G401.6 (cell line): ENCODE measurements around the gene MTA1.
A peak's percentile ranks its signal among the peaks of the same experiment; 100 is the strongest.

Experiments
- FAIRE-seq: peaks from 2 replicates; lab custom pipeline; 2012; peaks lifted over from hg19 to GRCh38; lab: Jason Lieb, UNC

The MTA1 gene

DNA sequence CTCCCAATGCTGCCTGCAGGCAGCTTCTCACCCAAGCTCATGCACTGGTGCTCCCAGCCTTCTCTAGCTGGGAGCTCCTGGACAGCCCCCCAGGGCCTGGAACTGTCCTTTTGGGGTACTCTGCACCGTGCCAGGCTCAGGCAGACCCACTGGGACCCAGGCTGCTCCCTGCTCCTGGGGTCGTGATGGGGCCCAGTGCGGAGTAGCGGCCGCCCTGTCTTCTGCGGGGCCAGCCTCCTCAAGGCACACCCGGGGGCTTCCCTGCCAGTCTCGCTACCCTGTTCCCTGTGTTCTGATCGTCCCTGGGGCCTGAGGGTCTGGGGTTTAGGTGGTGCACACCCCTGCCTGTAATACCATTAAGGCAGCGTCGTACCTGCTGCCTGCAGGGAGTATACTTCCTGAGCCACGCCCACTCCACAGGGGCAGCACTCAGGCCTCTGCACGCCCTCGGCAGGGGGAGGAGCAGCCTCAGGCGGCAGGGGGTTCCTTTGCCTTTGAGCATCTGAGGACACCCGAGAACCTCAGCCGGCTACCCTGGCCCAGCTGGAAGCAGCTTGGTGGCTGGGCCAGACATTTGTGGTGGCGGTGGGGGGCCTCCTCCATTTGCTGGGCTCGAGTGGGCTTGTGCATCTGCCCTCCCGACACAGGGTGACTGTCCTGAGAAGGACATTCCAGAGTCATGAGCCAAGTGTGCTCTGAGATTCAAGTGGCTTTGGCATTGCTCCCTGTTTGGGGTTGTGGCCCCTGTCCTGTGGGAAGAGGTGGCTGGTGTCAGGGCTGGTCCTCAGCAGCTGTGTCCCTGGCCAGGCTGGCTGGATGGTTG, 45.8 kb downstream of the MTA1 start:
- FAIRE-seq, result no peak

- no peak for FAIRE-seq
Observed at GRCh38 chr14:105466531-105467248, 47.1 kb downstream of the MTA1 start.

GRCh38 chr14:105467249-105467941, 47.8 kb downstream of the MTA1 start:
- FAIRE-seq, result no peak

GRCh38 chr14:105467942-105468471, 48.4 kb downstream of the MTA1 start:
- no peak for FAIRE-seq

DNA sequence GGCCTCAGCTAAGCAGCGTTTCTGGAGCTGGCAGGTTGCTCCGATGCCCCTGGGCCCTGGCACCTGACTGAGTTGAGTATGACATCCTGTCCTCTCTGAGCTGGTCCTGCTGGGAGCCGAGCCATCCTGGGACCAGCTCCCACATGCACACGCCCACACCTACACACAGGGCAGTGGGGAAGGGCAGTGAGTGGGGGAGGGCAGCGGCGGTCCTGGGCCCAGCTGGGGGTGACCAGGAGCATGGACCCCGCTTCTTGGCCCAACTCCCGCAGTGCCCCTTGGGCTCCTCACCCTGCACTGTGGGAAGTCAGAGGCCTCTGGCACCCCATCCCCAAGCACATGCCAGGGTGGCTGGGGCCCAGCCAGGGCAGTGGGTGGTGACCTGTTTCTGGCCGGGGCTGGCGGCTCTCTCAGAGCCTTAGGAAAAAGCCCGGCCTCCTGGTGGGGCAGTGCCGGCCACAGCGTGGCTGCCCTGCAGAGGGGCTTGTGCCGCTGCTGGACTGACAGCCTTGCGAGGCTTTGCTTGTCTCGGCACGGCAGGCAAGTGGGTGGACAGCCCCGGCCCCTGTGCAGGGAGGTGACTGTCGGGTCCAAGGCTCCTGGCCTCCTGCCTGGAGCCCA, 49.1 kb downstream of the MTA1 start:
- FAIRE-seq, result no peak

DNA sequence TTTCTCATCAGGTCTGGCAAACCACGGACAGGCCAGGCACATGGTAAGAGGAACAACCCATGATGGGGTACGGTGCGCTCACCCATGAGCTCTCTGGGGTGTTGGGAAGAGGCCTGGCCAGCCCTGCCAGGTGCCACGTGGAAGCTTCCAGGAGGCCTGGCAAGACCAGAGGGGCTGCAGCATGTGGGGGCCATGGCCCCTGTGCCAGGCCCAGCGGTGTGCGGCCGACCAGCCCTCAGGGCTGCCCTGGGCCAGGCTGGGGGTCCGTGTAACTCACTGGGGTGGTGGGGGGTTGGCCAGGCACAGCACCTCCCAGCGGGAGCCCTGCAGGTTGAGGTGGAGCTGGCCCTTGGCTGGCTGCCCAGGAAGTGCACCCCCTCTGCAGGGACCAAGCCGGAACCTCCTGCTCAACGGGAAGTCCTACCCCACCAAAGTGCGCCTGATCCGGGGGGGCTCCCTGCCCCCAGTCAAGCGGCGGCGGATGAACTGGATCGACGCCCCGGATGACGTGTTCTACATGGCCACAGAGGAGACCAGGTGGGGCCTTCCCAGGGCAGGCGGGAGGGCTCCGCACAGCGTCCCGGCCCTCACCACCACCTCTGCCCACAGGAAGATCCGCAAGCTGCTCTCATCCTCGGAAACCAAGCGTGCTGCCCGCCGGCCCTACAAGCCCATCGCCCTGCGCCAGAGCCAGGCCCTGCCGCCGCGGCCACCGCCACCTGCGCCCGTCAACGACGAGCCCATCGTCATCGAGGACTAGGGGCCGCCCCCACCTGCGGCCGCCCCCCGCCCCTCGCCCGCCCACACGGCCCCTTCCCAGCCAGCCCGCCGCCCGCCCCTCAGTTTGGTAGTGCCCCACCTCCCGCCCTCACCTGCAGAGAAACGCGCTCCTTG, 50.1 kb downstream of the MTA1 start:
- FAIRE-seq, result no peak

GRCh38 chr14:105470350-105471296, 51.0 kb downstream of the MTA1 start:
- peak; percentile 76 for FAIRE-seq

- FAIRE-seq, result no peak
Observed at GRCh38 chr14:105471297-105471821, 51.7 kb downstream of the MTA1 start.

GRCh38 chr14:105471823-105472485, 52.3 kb downstream of the MTA1 start:
- FAIRE-seq, result no peak

DNA sequence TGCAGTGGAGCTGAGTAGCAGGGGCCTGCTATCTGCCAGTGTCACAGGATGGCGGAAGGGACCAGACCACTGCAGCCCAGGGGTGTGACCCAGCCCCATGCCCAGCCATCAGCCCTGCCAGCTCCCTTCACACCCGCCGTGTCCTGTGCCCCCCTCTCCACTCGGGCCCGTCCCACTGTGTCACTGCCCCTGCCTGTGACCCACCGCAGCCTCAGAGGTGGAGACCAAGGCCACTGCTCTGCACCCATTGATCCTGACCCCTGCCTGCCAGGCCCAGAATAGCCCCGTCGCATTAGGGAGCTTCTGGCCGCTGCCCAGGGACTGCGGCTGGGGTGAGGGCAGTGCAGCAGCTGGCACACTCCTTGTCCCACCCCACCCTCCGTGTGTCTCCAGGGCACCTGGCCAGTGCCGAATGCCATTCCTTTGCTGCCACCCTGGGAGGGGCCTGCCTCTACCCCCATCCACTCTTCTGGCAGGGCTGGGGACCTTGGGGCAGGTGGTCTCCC, 52.9 kb downstream of the MTA1 start:
- no peak for FAIRE-seq

- FAIRE-seq, result no peak
Observed at GRCh38 chr14:105473033-105473676, 53.5 kb downstream of the MTA1 start.

DNA sequence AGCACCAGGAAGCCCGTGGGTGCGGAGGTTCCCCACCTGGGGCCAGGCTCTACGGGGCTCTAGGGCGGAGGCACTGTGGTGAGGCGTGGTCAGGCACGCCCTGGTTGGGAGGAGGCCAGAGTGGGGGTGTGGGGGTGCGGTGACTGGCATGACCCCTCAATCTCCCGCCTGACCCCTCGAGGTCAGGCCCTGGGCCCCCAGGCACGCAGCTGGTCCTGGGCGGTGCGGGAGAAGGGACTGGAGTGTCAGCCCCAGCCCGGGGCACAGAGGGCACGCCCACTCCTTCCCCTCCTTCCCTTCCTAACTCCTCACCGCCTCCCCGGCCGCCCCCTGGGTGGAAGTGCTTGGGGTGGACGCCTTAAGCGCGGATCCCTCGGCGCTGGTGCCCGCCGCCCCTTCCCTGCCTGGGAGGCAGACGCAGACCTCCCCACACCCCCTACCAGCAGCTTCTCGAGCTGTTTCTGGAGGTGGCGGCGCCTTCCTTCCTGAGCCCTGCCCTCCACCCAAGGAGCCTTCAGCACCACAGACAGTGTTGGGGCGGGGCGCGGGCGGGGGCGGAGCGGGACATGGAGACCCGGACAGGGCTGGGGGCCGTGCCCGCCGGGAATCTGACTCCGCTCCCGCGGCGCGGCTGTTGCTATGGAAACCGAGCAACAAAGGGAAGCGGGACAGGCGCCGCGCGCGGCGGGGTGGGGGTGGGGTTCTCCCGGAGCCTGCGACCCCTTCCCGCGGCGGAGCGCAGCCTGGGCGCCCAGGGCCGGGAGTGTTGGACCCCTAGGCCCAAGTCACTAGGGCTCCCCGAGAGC, 54.3 kb downstream of the MTA1 start:
- FAIRE-seq, result no peak

DNA sequence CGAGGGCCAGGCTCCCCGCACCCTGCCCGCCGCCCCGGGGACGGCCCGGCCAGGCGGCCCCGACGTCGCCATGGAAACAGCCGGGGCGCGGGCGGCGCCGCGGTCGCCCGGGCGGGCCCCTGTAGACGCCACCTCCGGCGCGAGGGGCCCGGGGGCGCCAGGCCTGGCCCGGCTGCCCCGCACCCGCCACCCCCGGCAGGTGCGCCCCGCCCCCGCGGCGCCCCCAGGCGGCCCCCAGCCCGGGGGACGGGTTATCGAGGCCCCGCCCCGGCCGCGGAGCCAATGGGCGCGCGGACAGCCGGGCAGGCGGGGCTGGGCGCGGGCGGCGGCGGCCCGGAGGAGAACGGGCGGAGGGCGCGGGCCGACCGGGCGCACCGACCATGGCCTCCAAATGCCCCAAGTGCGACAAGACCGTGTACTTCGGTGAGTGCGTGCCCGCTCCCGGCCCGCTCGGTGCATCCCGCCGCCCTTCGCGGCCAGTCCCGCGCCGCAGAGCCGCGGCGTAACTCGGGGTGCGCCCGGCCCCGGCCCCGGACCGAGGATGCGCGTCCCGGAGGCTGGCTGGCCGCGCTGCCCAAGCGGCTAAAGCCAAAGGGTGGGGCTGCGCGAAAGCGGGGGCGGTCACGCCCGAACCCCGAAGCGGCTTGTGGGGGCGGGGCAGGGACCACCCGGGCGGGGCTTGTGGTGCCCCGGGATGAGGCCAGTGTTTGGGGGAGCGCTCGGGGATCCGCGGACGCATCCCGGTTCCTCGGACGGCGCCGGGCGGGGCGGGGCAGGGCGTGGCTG, 55.0 kb downstream of the MTA1 start, which contains the start of gene CRIP2:
Gene CRIP2 (plus strand): TSS at position 339 of the 786 bp plus-strand sequence. CDS start 42 bp downstream, at position 381.
- no peak for FAIRE-seq

GRCh38 chr14:105475269-105476096, 55.9 kb downstream of the MTA1 start:
- no peak for FAIRE-seq

DNA sequence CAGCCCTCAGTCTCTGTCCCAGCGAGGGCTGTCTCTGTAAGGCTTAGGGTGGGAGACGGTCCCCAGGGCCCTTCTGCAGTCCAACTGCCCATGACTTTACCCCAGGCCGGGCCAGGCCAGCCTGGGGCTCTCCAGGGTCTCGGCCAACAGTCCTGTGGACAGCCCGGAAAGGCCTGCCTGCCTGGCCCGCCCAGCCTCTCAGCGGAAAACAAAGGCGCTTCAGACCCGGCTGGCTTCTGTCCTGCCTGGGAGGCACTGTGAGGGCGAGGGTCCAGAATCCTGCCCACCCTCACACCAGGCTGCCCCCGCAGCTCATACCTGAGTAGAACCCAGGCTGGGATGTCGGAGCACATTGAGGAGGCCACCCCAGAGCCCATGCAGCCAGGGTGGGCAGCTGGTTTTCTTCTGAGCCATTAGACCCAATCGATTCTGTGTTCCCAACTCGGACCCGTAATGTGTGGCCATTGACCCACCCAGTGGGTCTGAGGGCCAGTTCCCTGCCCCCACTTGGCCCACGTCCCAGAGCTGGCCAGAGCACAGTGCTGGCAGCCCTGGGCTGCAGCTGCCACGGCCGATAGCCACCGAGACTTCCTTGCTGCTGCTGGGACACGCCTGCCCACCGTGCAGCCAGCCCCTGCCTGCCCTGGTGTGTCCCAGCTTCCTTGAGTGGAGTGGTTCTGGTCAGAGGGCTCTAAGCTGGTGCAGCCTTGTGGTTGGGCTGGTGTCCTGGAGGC, 56.6 kb downstream of the MTA1 start:
- FAIRE-seq, result no peak
